ENCODE data around the gene KATNA1.
A peak's percentile ranks its signal among the peaks of the same experiment; 100 is the strongest.

KATNA1 gene

DNA sequence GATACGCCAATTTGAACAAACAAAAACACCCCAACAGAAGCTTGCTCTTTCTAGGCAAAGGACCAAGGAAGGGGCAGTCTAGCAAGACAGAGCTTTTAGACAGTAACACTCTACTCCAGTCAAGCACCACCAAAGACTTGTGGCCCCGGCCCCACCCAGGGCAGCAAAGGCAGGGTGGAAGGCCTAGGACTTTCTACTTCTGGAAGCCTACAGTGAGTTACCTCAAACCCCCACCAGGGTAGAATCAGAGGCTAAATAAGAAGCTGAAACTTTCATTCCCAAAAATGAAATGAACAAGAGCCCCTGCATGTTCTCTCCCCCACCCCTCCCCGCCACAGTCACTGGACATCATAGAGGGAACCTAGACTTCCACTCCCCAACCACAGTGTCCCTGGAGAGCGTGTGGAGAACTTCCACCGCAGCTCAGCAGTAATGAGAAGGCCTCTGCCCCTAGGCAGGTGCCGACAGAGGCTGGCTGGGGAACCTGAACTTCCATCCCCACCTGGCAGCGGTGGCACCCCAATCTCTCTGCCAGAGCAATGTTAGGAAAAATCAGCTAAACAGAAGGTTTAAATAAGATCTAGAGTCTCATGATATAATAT is 40.0 kb downstream of the KATNA1 start:
- DNase-seq (ENCODE audit: low read depth in 2 of 2), result no peak

DNA sequence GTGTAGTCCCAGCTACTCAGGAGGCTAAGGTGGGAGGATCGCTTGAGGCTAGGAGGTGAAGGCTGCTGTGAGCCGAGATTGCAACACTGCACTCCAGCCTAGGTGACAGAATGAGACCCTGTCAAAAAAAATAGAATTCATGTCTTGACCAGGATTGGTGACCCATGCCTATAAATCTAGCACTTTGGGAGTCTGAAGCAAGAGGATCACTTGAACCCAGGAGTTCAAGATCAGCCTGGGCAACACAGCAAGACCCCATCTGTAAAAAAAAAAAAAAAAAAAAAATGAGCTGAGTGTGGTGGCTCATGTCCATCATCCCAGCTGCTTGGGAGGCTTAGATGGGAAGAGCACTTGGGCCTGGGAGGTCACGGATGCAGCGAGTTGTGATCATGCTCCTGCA is 48.0 kb downstream of the KATNA1 start:
- no peak for DNase-seq (ENCODE audit: low read depth in 2 of 2)

- DNase-seq (ENCODE audit: low read depth in 2 of 2), result no peak
Measured at GRCh38 chr6:149593408-149593807, 55.1 kb downstream of the KATNA1 start.

- no peak for DNase-seq (ENCODE audit: low read depth in 2 of 2)
Measured at GRCh38 chr6:149592983-149593382, 55.5 kb downstream of the KATNA1 start.

GRCh38 chr6:149586149-149586548 is 62.4 kb downstream of the KATNA1 start:
- DNase-seq (ENCODE audit: low read depth in 2 of 2), result no peak

GRCh38 chr6:149581349-149581748 is 67.2 kb downstream of the KATNA1 start:
- DNase-seq (ENCODE audit: low read depth in 2 of 2), result no peak

GRCh38 chr6:149580880-149581279 is 67.6 kb downstream of the KATNA1 start:
- DNase-seq (ENCODE audit: low read depth in 2 of 2), result no peak

DNA sequence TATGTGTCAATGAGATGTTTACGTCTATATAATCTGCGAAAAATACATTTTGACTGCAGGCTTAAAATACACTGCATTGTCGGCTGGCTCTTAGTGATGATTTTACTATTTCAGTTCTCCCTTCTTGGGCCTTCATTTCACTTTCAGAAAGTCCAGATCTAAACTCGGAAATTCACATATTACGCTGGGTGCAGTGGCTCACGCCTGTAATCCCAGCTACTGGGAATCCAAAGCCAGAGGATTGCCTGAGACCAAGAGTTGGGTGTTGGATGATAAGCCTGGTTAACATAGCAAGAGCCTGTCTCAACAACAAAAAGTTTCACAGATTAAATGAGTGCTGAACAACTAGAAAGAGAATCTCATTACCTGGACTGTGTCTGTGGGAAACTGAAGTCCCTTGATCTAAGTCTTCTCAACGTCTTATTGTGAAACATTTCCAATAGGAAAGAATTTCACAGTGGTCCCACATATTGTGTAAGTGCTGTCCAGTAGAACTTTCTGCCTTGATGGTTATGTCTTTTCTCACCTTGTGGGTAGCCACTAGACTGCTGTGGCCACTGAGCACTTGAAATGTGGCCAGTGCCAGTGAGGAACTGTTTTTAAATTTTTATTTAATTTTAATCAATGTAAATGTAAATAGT is 80.4 kb downstream of the KATNA1 start:
- no peak for DNase-seq (ENCODE audit: low read depth in 2 of 2)

DNA sequence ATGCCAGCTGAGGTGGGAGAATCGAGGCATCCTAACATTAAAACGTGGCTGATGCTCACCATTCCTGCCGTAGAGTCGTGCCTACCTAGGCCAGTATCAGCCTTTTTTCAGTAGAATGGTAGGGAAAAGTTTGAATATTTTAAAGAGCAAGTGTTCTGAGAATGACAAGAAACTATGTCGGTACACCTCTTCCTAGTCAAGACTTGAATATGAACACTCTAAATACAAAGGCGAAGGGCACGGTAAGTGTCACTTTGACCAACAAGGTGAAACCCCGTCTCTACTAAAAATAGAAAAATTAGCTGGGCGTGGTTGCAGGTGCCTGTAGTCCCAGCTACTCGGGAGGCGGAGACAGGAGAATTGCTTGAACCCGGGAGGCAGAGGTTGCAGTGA is 81.3 kb downstream of the KATNA1 start:
- DNase-seq (ENCODE audit: low read depth in 2 of 2), result no peak

DNA sequence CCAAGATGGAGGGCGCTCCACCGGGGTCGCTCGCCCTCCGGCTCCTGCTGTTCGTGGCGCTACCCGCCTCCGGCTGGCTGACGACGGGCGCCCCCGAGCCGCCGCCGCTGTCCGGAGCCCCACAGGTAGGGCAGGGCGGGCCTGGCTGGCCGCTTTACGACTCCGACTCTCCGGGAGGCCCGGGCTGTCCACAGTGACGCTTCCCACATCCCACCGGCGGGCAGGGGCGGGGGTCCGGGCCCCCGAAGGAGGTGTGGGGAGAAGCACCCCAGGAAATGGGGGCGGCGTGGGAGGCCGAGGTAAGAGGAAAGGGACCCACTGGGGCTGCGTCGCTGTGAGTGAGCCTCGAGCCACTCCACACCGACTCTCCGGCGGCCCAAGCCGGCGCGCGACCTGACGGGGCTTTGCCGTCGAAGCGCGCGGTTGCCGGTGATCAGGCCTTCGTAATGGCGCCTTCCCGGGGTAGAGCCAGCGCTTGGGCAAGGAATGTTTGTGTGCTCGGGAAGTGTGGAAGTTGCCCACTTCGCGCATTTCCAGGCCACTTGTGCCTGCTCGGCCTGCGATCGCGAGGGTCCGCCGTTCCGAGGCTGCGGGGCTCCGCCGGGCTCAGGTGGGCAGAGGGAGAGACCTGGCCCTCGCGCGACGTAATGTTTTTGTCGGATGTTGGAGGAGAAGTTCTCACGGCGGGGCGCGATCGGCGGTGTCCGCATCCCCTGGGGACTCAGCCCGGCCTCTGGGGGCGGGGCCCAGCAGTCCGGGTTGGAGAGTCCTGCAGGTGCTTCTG is 81.9 kb downstream of the KATNA1 start:
- peak in 1 of 2 donors; percentile 32 for DNase-seq (ENCODE audit: low read depth in 2 of 2)

DNA sequence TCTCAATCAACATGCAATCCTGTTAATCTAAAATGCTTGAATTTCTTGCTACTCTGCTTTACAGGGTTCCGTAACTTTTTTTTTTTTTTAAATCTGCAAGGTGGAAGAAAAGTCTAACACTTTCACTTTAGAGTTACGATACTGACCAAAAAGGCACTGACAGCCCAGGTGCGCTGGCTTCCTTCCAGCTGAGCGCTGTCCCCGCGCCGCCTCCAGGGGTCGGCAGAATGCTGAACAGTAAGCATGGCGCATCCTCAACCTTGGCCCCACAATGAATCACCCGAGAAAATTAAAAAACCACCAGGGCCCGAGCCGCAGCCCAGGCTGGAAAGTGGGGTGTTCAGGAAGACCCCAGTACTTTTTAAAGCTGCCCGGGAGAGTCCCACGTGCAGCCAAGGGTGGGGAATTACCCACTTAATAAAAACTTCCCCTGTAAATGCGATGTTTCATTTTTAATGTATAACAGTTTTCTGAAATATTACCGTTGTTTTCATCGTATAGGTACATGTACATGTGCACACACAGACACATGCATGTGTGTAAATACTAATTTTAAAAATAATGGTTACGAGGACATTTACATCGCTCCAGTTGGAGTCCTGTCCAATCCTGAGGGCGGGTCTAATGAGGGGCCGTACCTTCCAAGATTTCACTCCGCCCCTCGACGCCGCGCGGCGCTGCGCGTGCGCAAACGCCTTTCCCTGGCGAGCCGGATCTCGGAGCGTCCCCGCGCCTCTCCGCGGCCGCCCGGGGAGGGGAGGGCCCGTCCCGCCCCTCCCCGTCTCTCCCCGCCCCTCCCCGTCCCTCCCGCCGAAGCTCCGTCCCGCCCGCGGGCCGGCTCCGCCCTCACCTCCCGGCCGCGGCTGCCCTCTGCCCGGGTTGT is 82.7 kb downstream of the KATNA1 start, which contains the start of gene GINM1:
GINM1 (plus strand) TSS at position 849 of the 883 bp plus-strand sequence. CDS start 40 bp downstream, outside the sequence.
- peak; percentile 89 to 91 for DNase-seq (ENCODE audit: low read depth in 2 of 2)

- no peak for DNase-seq (ENCODE audit: low read depth in 2 of 2)
Measured at GRCh38 chr6:149563928-149564325, 84.6 kb downstream of the KATNA1 start.

DNA sequence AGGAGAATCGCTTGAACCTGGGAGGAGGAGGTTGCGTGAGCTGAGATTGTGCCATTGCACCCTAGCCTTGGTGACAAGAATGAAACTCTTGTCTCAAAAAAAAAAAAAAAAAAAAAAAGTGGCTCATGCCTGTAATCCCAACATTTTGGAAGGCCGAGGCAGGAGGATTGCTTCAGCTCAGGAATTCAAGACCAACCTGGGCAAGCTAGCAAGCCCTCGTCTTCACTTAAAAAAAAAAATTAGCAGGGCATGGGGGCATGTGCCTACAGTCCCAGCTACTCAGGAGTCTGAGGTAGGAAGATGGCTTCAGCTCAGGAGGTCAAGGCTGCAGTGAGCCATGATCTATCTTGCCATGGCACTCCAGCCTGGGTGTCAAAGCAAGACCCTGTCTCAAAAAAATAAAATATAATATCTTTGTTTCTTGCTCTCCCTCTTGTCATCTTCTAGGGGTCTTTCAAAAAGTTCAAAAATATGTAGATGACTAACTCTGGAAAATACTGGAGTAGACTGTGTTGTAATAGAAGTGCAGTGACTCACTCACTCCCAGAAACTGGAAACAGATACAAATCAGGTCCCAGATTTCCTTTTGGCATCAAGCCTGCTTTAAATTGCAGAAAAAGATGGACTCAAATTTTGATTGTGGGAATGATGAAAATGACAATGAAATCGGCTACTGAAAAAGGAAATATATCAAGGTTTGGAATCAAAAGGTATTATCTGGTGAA is 85.1 kb downstream of the KATNA1 start:
- DNase-seq (ENCODE audit: low read depth in 2 of 2), result no peak

DNA sequence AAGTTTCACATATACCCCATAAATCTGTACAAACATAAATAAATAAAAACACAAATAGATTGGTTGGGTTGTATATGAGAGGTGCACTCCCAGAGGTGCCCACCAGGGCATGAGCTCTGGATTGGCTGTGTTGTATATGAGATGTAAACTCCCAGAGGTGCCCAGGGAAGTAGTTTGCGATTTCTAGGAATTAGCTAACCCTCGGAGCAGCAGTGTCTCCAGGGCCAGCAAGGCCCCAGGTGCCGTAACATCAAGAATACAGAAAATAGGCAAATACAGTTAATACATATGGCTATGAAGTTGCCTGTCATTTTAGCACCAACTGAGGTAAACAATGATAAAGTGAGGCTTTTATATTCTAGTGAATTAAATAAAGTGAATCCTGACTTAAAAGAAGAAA is 87.8 kb downstream of the KATNA1 start:
- DNase-seq (ENCODE audit: low read depth in 2 of 2), result no peak

- no peak for DNase-seq (ENCODE audit: low read depth in 2 of 2)
Measured at GRCh38 chr6:149559389-149559788, 89.1 kb downstream of the KATNA1 start.

GRCh38 chr6:149558029-149558428 is 90.5 kb downstream of the KATNA1 start:
- DNase-seq (ENCODE audit: low read depth in 2 of 2), result no peak

DNA sequence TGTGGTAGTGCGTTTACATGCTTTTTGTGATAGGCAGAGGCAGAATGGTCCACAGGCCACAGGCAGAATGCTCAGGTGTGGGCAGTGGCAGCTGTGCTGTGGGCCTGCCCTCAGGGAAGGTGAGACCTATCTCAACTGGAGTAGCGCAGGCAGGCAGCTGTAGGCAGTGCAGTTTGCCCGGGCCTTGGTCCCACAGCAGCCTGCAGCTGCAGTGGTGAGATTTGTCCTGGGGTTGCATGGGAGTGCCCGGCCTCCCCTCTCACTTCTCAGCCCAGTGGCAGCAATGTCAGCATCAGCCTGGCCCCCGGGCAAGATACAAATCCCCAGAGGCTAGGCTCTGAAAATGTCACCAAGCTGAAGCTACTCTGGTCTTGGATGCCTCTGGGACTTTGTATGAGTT is 96.6 kb downstream of the KATNA1 start:
- DNase-seq (ENCODE audit: low read depth in 2 of 2), result no peak

- DNase-seq (ENCODE audit: low read depth in 2 of 2), result peak; percentile 86 to 92
Measured at GRCh38 chr6:149545754-149546471, 102.6 kb downstream of the KATNA1 start, which contains the start of gene PPIL4. Gene PPIL4, minus strand, starts transcription at chr6:149546043. Its CDS starts 38 bp downstream, at chr6:149546005.

DNA sequence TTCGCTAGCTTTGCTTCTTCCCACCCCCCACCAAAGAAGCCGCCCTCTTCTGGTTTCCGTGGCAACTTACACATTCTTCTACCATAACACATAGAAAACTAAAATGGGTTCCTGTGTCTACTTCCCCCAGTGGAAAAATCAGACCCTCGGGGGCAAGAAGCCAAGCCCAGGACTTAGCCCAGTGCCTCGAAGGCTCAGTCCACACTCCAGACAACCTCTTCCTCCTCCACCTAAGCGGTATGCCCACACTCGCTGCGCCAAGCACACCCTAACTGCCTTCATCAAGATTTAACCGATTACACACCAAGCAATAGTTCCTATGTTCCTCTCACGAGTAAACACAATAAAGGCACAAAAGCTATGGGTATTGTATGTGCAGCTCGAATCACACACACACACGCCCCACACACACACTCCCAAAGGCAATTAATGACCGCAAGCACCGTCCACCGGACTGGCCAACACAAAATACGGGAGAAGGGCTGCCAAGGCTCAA is 103.2 kb downstream of the KATNA1 start:
- peak in 1 of 2 donors; percentile 17 for DNase-seq (ENCODE audit: low read depth in 2 of 2)

Measured in stimulated activated CD4-positive, alpha-beta T cell treated with anti-CD3 and anti-CD28 coated beads, Interleukin-1b, Interleukin-23, amount 100 ng/mL, for 1 hour (primary cell).